ENCODE results near the gene NFAM1.

NFAM1 gene

GRCh38 chr22:42384506-42384905 is 47.7 kb downstream of the NFAM1 start:
- no peaks in the 10 kb centered on the region for H3K9me3 ChIP-seq (ENCODE audit: control insufficient read depth, insufficient read depth, low read length)
- no peaks in the 10 kb centered on the region for H3K36me3 ChIP-seq (ENCODE audit: control insufficient read depth, low read length)
- no peak overlapping the region for H3K27ac ChIP-seq (ENCODE audit: low read depth, low read length)
- H3K4me1 ChIP-seq (ENCODE audit: control insufficient read depth, low read length), result peaks cover 6% of the 10 kb centered on the region
- peaks cover 14% of the 10 kb centered on the region for H3K27me3 ChIP-seq (ENCODE audit: control insufficient read depth, low read length)
- no peak overlapping the region for H3K4me2 ChIP-seq (ENCODE audit: low read length)
- no peaks in the 10 kb centered on the region for H4K20me1 ChIP-seq (ENCODE audit: control insufficient read depth, insufficient read depth, low read depth, low read length)
- no peaks in the 10 kb centered on the region for H3K79me2 ChIP-seq (ENCODE audit: control insufficient read depth, low read length)
- no peak overlapping the region for H3K4me3 ChIP-seq (ENCODE audit: low read length)
- no peak for TF ChIP-seq EZH2phosphoT487 (IDR thresholded peaks at IDR 0.05; ENCODE audit: borderline replicate concordance, low read length)
- H3K9me2 ChIP-seq (replicated peaks; ENCODE audit: control insufficient read depth, low read length), result no peaks in the 10 kb centered on the region
- H3F3A ChIP-seq (ENCODE audit: control insufficient read depth, insufficient read depth), result no peaks in the 10 kb centered on the region

GRCh38 chr22:42383851-42384417 is 48.3 kb downstream of the NFAM1 start:
- Histone ChIP-seq H4K20me1 (ENCODE audit: control insufficient read depth, insufficient read depth, low read depth, low read length) (no peaks in the 10 kb centered on the region), H3K4me1 (ENCODE audit: control insufficient read depth, low read length) (peaks cover 6% of the 10 kb centered on the region)

GRCh38 chr22:42383287-42383686 is 48.9 kb downstream of the NFAM1 start:
- Histone ChIP-seq H3K9me2 (replicated peaks; ENCODE audit: control insufficient read depth, low read length) (no peaks in the 10 kb centered on the region), H3K4me2 (ENCODE audit: low read length) (no peak overlapping the region), H3F3A (ENCODE audit: control insufficient read depth, insufficient read depth) (no peaks in the 10 kb centered on the region), H3K36me3 (ENCODE audit: control insufficient read depth, low read length) (no peaks in the 10 kb centered on the region), H3K9me3 (ENCODE audit: control insufficient read depth, insufficient read depth, low read length) (no peaks in the 10 kb centered on the region), H3K79me2 (ENCODE audit: control insufficient read depth, low read length) (no peaks in the 10 kb centered on the region), H3K4me3 (ENCODE audit: low read length) (no peak overlapping the region), H4K20me1 (ENCODE audit: control insufficient read depth, insufficient read depth, low read depth, low read length) (no peaks in the 10 kb centered on the region), H3K27ac (ENCODE audit: low read depth, low read length) (no peak overlapping the region), H3K27me3 (ENCODE audit: control insufficient read depth, low read length) (peaks cover 9% of the 10 kb centered on the region), H3K4me1 (ENCODE audit: control insufficient read depth, low read length) (peaks cover 6% of the 10 kb centered on the region)
- TF ChIP-seq EZH2phosphoT487 (IDR thresholded peaks at IDR 0.05; ENCODE audit: borderline replicate concordance, low read length) (no peak), CTCF (IDR thresholded peaks at IDR 0.05; ENCODE audit: low read depth, low read length, poor library complexity, severe bottlenecking) (no peak)

More at GRCh38 chr22:42383851-42384417, 48.3 kb downstream of the NFAM1 start:
- H3K79me2 ChIP-seq (ENCODE audit: control insufficient read depth, low read length), result no peaks in the 10 kb centered on the region
- H3F3A ChIP-seq (ENCODE audit: control insufficient read depth, insufficient read depth), result no peaks in the 10 kb centered on the region
- H3K9me3 ChIP-seq (ENCODE audit: control insufficient read depth, insufficient read depth, low read length), result no peaks in the 10 kb centered on the region
- no peak overlapping the region for H3K4me3 ChIP-seq (ENCODE audit: low read length)
- TF ChIP-seq EZH2phosphoT487 (IDR thresholded peaks at IDR 0.05; ENCODE audit: borderline replicate concordance, low read length), result no peak
- TF ChIP-seq CTCF (IDR thresholded peaks at IDR 0.05; ENCODE audit: low read depth, low read length, poor library complexity, severe bottlenecking), result no peak
- H3K4me2 ChIP-seq (ENCODE audit: low read length), result no peak overlapping the region
- peaks cover 10% of the 10 kb centered on the region for H3K27me3 ChIP-seq (ENCODE audit: control insufficient read depth, low read length)
- no peaks in the 10 kb centered on the region for H3K9me2 ChIP-seq (replicated peaks; ENCODE audit: control insufficient read depth, low read length)
- H3K36me3 ChIP-seq (ENCODE audit: control insufficient read depth, low read length), result no peaks in the 10 kb centered on the region
- H3K27ac ChIP-seq (ENCODE audit: low read depth, low read length), result no peak overlapping the region

GRCh38 chr22:42380769-42381551 is 51.2 kb downstream of the NFAM1 start:
- Histone ChIP-seq H3K9me2 (replicated peaks; ENCODE audit: control insufficient read depth, low read length) (no peaks in the 10 kb centered on the region), H3K79me2 (ENCODE audit: control insufficient read depth, low read length) (no peaks in the 10 kb centered on the region), H3K4me3 (ENCODE audit: low read length) (no peak overlapping the region), H3K9me3 (ENCODE audit: control insufficient read depth, insufficient read depth, low read length) (no peaks in the 10 kb centered on the region), H4K20me1 (ENCODE audit: control insufficient read depth, insufficient read depth, low read depth, low read length) (no peaks in the 10 kb centered on the region), H3K36me3 (ENCODE audit: control insufficient read depth, low read length) (no peaks in the 10 kb centered on the region), H3K4me2 (ENCODE audit: low read length) (no peak overlapping the region), H3F3A (ENCODE audit: control insufficient read depth, insufficient read depth) (no peaks in the 10 kb centered on the region), H3K27ac (ENCODE audit: low read depth, low read length) (no peak overlapping the region), H3K27me3 (ENCODE audit: control insufficient read depth, low read length) (peaks cover 12% of the 10 kb centered on the region), H3K4me1 (ENCODE audit: control insufficient read depth, low read length) (peaks cover 10% of the 10 kb centered on the region)
- TF ChIP-seq CTCF (IDR thresholded peaks at IDR 0.05; ENCODE audit: low read depth, low read length, poor library complexity, severe bottlenecking) (no peak), EZH2phosphoT487 (IDR thresholded peaks at IDR 0.05; ENCODE audit: borderline replicate concordance, low read length) (no peak)

Data from DOHH2 (cell line).